ENCODE measurements around the gene SYNGR3. TPM values are rescaled to one million over a fixed set of nuclear protein-coding genes. Genes with fewer than 3 reads are reported as not detected.

The SYNGR3 gene
- total RNA-seq, 1 experiment from 2014 or later = 11.9 TPM

GRCh38 chr16:1942047-1942809 lies 47.5 kb upstream of the SYNGR3 start:
- peaks cover 4% of the 10 kb centered on the region; the same call in 1 of the 2 replicates for H3K4me1 ChIP-seq (ENCODE audit: insufficient read depth, low read length)
- no peak overlapping the region for H4K91ac ChIP-seq (ENCODE audit: insufficient read length, low read depth, low read length)
- H3K9ac ChIP-seq (ENCODE audit: extremely low read depth, insufficient read length, low read length) = no peak overlapping the region
- H2BK15ac ChIP-seq (ENCODE audit: low read depth, low read length) = no peak overlapping the region
- H3K27ac ChIP-seq (ENCODE audit: insufficient read length, low read depth, low read length) = no peak overlapping the region
- H2BK12ac ChIP-seq (ENCODE audit: insufficient read length, low read depth, low read length) = no peak overlapping the region
- no peak overlapping the region for H3K27ac Mint-ChIP-seq
- no peaks in the 10 kb centered on the region; the same call in 1 of the 2 replicates for H3K27me3 Mint-ChIP-seq (ENCODE audit: low read depth)
- H4K20me1 ChIP-seq (ENCODE audit: control insufficient read depth, insufficient read depth, insufficient read length) = no peaks in the 10 kb centered on the region
- H3K4me3 Mint-ChIP-seq = peak overlapping the region; percentile 88 to 93
- WGBS (ENCODE audit: extremely low coverage, insufficient read length, low lambda C conversion rate) = no CpG with 5 or more reads among the region's 17 CpGs
- H3K23me2 ChIP-seq (ENCODE audit: insufficient read length, low read depth, low read length, poor library complexity, severe bottlenecking) = peaks cover 7% of the 10 kb centered on the region
- H2BK120ac ChIP-seq (ENCODE audit: low read depth, low read length, poor library complexity, severe bottlenecking) = no peak overlapping the region
- no peak overlapping the region for H2AK5ac ChIP-seq (ENCODE audit: insufficient read length, low read length)
- no peak overlapping the region for H4K8ac ChIP-seq (replicated peaks; ENCODE audit: insufficient read length, low read depth, low read length)
- no peaks in the 10 kb centered on the region for H3K27me3 ChIP-seq (ENCODE audit: insufficient read depth, low read length)
- H2BK5ac ChIP-seq (ENCODE audit: insufficient read length, low read length) = no peak overlapping the region
- H2BK20ac ChIP-seq (ENCODE audit: low read depth, low read length, poor library complexity, severe bottlenecking) = no peak overlapping the region
- H3K14ac ChIP-seq (ENCODE audit: insufficient read depth, low read length) = no peak overlapping the region
- peak overlapping the region; percentile 55 for H3K4me2 ChIP-seq (ENCODE audit: insufficient read depth, insufficient read length, low read length)
- no peaks in the 10 kb centered on the region for H3K79me1 ChIP-seq (ENCODE audit: insufficient read depth, low read depth, low read length, poor library complexity, severe bottlenecking)
- H4K5ac ChIP-seq (ENCODE audit: insufficient read length, low read depth, low read length) = no peak overlapping the region
- no peaks in the 10 kb centered on the region for H3K9me3 ChIP-seq (ENCODE audit: control insufficient read depth, low read depth, low read length)
- H3K4me1 Mint-ChIP-seq = peaks cover 15 to 23% of the 10 kb centered on the region in 2 experiments
- peak; percentile 29 for DNase-seq
- no peak for TF ChIP-seq CTCF (conservative IDR thresholded peaks at IDR 0.05)
- H3T11ph ChIP-seq (ENCODE audit: low read length) = no peak overlapping the region
- no peaks in the 10 kb centered on the region for H3K9me3 Mint-ChIP-seq
- no peak overlapping the region for H3K23ac ChIP-seq (ENCODE audit: insufficient read length, low read depth, low read length)
- peaks cover 10 to 22% (median 17%) of the 10 kb centered on the region in 3 experiments; a peak in 6 of 7 replicates for H3K36me3 Mint-ChIP-seq (ENCODE audit: insufficient read depth in 1 of 3, low read depth in 3 of 3)
- no peak overlapping the region for H3K56ac ChIP-seq (ENCODE audit: insufficient read length, low read depth, low read length)
- H2AFZ ChIP-seq (ENCODE audit: low read length) = no peak overlapping the region
- H3K4ac ChIP-seq (ENCODE audit: low read depth, low read length) = no peak overlapping the region
- no peaks in the 10 kb centered on the region for H3K79me2 ChIP-seq (ENCODE audit: insufficient read depth, low read length)
- H3K18ac ChIP-seq (ENCODE audit: insufficient read length, low read depth, low read length) = no peak overlapping the region
